H1 (cell line): ENCODE data around the gene FGGY. TPM values are rescaled to one million over a fixed set of nuclear protein-coding genes. Genes with fewer than 3 reads are reported as not detected.
"Not testable (repeated sequence)": the region's sequence is repeated elsewhere in the genome, so short reads cannot be mapped to it uniquely, and the experiment has no call there.

ENCODE experiments used
- CTCF ChIA-PET: fragments of 300-600 bp; sonication (Branson Sonifier 250); formaldehyde crosslinking; loops from one replicate; lab custom pipeline; 2021; ENCODE audit not compliant: partially characterized antibody; lab: Charles Lee
- POLR2A ChIA-PET: fragments of 300-600 bp; sonication (Branson Sonifier 250); formaldehyde crosslinking; loops from one replicate; lab custom pipeline; 2021; ENCODE audit warnings: inconsistent platforms; ENCODE audit not compliant: partially characterized antibody; lab: Charles Lee
- DNase-seq, 2 experiments: peaks; one replicate each; pipeline versions ENCODE4 v3.0.0 to v3.0.0-alpha.2; 2010 to 2022; ENCODE audit warnings: low spot score in 2 of 2, low read depth in 1 of 2, mixed read lengths in 1 of 2
- FAIRE-seq: peaks from 2 replicates; lab custom pipeline; 2011; peaks lifted over from hg19 to GRCh38; lab: Jason Lieb, UNC
- H2AFZ ChIP-seq: 2 replicates; pipeline ENCODE4 v1.8.1; 2012; ENCODE audit warnings: low read length, inconsistent platforms
- H2AK5ac ChIP-seq: 2 replicates; pipeline ENCODE4 v1.6.1; 2013; ENCODE audit warnings: low read depth, low read length
- H2BK120ac ChIP-seq: replicated peaks from 2 replicates; pipeline ENCODE3; 2013; ENCODE audit warnings: low read depth, low read length, inconsistent platforms
- H2BK12ac ChIP-seq: 2 replicates; pipeline ENCODE4 v1.6.1; 2013; ENCODE audit warnings: low read depth, low read length
- H2BK15ac ChIP-seq: 2 replicates; pipeline ENCODE4 v1.6.1; 2013; ENCODE audit warnings: low read length
- H2BK20ac ChIP-seq: 2 replicates; pipeline ENCODE4 v1.6.1; 2013; ENCODE audit warnings: low read length
- H2BK5ac ChIP-seq: 2 replicates; pipeline ENCODE4 v1.6.1; 2013; ENCODE audit warnings: low read depth, low read length
- H3K14ac ChIP-seq: 2 replicates; pipeline ENCODE4 v1.6.1; 2013; ENCODE audit warnings: inconsistent platforms; ENCODE audit not compliant: insufficient read length
- H3K18ac ChIP-seq: 2 replicates; pipeline ENCODE4 v1.6.1; 2013; ENCODE audit warnings: low read length; ENCODE audit errors: extremely low read depth
- H3K23ac ChIP-seq: 2 replicates; pipeline ENCODE4 v1.6.1; 2013; ENCODE audit warnings: inconsistent platforms; ENCODE audit not compliant: insufficient read length
- H3K23me2 ChIP-seq: 2 replicates; pipeline ENCODE4 v1.6.1; 2013; ENCODE audit warnings: low read depth, low read length
- H3K27ac ChIP-seq: 2 replicates; pipeline ENCODE4 v1.6.1; 2011; ENCODE audit warnings: low read depth, low read length, inconsistent platforms
- H3K27me3 ChIP-seq, 4 experiments: replicated peaks in 1 of 4; 1 replicate in 1 of 4; 2 replicates in 3 of 4; pipeline versions ENCODE4 v1.6.1 to v1.8.1; 2011 to 2013; ENCODE audit warnings: low read length in 3 of 4, mild to moderate bottlenecking in 3 of 4, inconsistent platforms in 2 of 4, mixed read lengths in 2 of 4, moderate library complexity in 1 of 4; ENCODE audit not compliant: control insufficient read depth in 3 of 4, insufficient read depth in 3 of 4; ENCODE audit errors: extremely low read depth in 1 of 4
- H3K36me3 ChIP-seq, 4 experiments: 2 replicates each; pipeline versions ENCODE4 v1.6.1 to v1.8.1; 2011 to 2013; ENCODE audit warnings: mild to moderate bottlenecking in 4 of 4, low read length in 3 of 4, moderate library complexity in 2 of 4, control low read depth in 1 of 4, inconsistent platforms in 1 of 4; ENCODE audit not compliant: insufficient read depth in 4 of 4, control insufficient read depth in 2 of 4
- H3K4ac ChIP-seq: replicated peaks from 2 replicates; pipeline ENCODE3; 2013; ENCODE audit warnings: low read length, low read depth, mixed read lengths, inconsistent platforms; ENCODE audit not compliant: insufficient read length
- H3K4me1 ChIP-seq, 4 experiments: replicated peaks in 1 of 4; 1 replicate in 1 of 4; 2 replicates in 3 of 4; pipeline versions ENCODE4 v1.6.1 to v1.8.1; 2011 to 2013; ENCODE audit warnings: low read length in 3 of 4, inconsistent platforms in 2 of 4, mixed read lengths in 1 of 4; ENCODE audit not compliant: insufficient read depth in 4 of 4, control insufficient read depth in 3 of 4
- H3K4me2 ChIP-seq, 2 experiments: 2 replicates each; pipeline versions ENCODE4 v1.6.1 to v1.8.1; 2011 to 2013; ENCODE audit warnings: low read depth in 2 of 2, low read length in 2 of 2, control low read depth in 1 of 2, inconsistent platforms in 1 of 2, mild to moderate bottlenecking in 1 of 2; ENCODE audit not compliant: insufficient read depth in 1 of 2
- H3K4me3 ChIP-seq, 4 experiments: fragments of 200-600, 300-600 bp in 1 of 4; sonication (generic), shearing (Covaris generic), sonication (Bioruptor Twin) in 1 of 4; 2 replicates each; pipeline versions ENCODE4 v1.5.1 to v1.8.1; 2011 to 2016; ENCODE audit warnings: low read length in 4 of 4, low read depth in 3 of 4, control low read depth in 2 of 4, inconsistent platforms in 2 of 4, mild to moderate bottlenecking in 2 of 4, mixed read lengths in 1 of 4, moderate library complexity in 1 of 4; ENCODE audit not compliant: insufficient read depth in 2 of 4; ENCODE audit errors: extremely low read depth in 1 of 4
- H3K56ac ChIP-seq: replicated peaks from 2 replicates; pipeline ENCODE3; 2013; ENCODE audit warnings: low read depth, mild to moderate bottlenecking, mixed read lengths, low read length, inconsistent platforms; ENCODE audit not compliant: insufficient read length
- H3K79me1 ChIP-seq: 2 replicates; pipeline ENCODE4 v1.6.1; 2013; ENCODE audit warnings: low read depth, low read length, control low read depth
- H3K79me2 ChIP-seq, 2 experiments: 2 replicates each; pipeline versions ENCODE4 v1.6.1 to v1.8.1; 2012 to 2013; ENCODE audit warnings: low read length in 2 of 2, mild to moderate bottlenecking in 2 of 2, inconsistent platforms in 1 of 2; ENCODE audit not compliant: insufficient read depth in 2 of 2, control insufficient read depth in 1 of 2
- H3K9ac ChIP-seq, 4 experiments: replicated peaks in 1 of 4; 1 replicate in 1 of 4; 2 replicates in 3 of 4; pipeline versions ENCODE4 v1.6.1 to v1.8.1; 2011 to 2013; ENCODE audit warnings: low read depth in 3 of 4, low read length in 3 of 4, control low read depth in 2 of 4, mild to moderate bottlenecking in 2 of 4, moderate library complexity in 2 of 4, inconsistent platforms in 1 of 4; ENCODE audit errors: extremely low read depth in 1 of 4
- H3K9me3 ChIP-seq, 2 experiments: 2 replicates each; pipeline versions ENCODE4 v1.6.1 to v1.8.1; 2012 to 2013; ENCODE audit warnings: mild to moderate bottlenecking in 2 of 2, moderate library complexity in 2 of 2, control low read depth in 1 of 2, inconsistent platforms in 1 of 2, low read depth in 1 of 2, low read length in 1 of 2, mixed read lengths in 1 of 2; ENCODE audit not compliant: insufficient read depth in 2 of 2
- H4K20me1 ChIP-seq, 2 experiments: replicated peaks in 1 of 2; 2 replicates each; pipeline versions ENCODE3 to v1.8.1; 2011 to 2013; ENCODE audit warnings: inconsistent platforms in 2 of 2, low read length in 2 of 2, mild to moderate bottlenecking in 1 of 2; ENCODE audit not compliant: insufficient read depth in 2 of 2, control insufficient read depth in 1 of 2
- H4K5ac ChIP-seq: 2 replicates; pipeline ENCODE4 v1.6.1; 2013; ENCODE audit warnings: low read length, low read depth, mixed read lengths, inconsistent platforms; ENCODE audit not compliant: insufficient read length
- H4K8ac ChIP-seq: 2 replicates; pipeline ENCODE4 v1.8.0; 2013; ENCODE audit warnings: mild to moderate bottlenecking, moderate library complexity, low read length, inconsistent platforms; ENCODE audit not compliant: insufficient read depth; ENCODE audit errors: extremely low read depth
- H4K91ac ChIP-seq: replicated peaks from 2 replicates; pipeline ENCODE3; 2013; ENCODE audit warnings: low read length, mixed read lengths, inconsistent platforms; ENCODE audit not compliant: insufficient read length
- JUN ChIP-seq: IDR thresholded peaks from 2 replicates; pipeline ENCODE4 v1.6.1; 2011; ENCODE audit warnings: low read depth, mild to moderate bottlenecking, improper control_type of control experiment, low read length
- RBBP5 ChIP-seq: IDR thresholded peaks from 2 replicates; pipeline ENCODE4 v1.7.1; 2012; ENCODE audit warnings: low read depth, mild to moderate bottlenecking, inconsistent platforms, low read length, moderate library complexity, borderline replicate concordance
- WGBS, 2 experiments: shearing (Covaris generic) in 1 of 2; methylation state at CpG; one replicate each; pipeline versions ENCODE4 v1.1.6 to v1.1.7; 2013 to 2015; ENCODE audit warnings: low lambda C conversion rate in 2 of 2, mixed read lengths in 2 of 2, inconsistent platforms in 1 of 2, low coverage in 1 of 2, missing lambda C conversion rate in 1 of 2; ENCODE audit not compliant: insufficient replicate concordance in 2 of 2, insufficient coverage in 1 of 2, insufficient read length in 1 of 2; ENCODE audit errors: extremely low coverage in 1 of 2, missing lambda C conversion rate in 1 of 2; 5-methylcytosine and 5-hydroxymethylcytosine counted together
- polyA plus RNA-seq, 7 experiments: library from polyadenylated mRNA; depleted of rRNA in 3 of 7; stranded (reverse) in 5 of 7; unstranded in 2 of 7; fragments of >200 nt in 5 of 7; fragments of 200-250 nt in 2 of 7; gene quantifications; 1 replicate in 5 of 7; 2 replicates in 1 of 7; 4 replicates in 1 of 7; pipeline versions ENCODE4 v1.2.1 to v1.2.3, GENCODE V29; 2011 to 2013; ENCODE audit warnings: missing spikeins in 2 of 7, mixed read lengths in 2 of 7
- total RNA-seq: library from RNA; stranded (reverse); fragmentation: NEBNext Ultra II Directional; extraction: Animal tissue kit (Norgen Biotek cat#: 25700); gene quantifications from 2 replicates; pipeline ENCODE4 v1.2.1, GENCODE V29; 2021

Gene FGGY
- total and polyA plus RNA-seq, 2 of the 8 experiments (the other 6 are each of a cell fraction or from before 2014, with no cell fraction given), result 10.3 to 12.5 TPM

DNA sequence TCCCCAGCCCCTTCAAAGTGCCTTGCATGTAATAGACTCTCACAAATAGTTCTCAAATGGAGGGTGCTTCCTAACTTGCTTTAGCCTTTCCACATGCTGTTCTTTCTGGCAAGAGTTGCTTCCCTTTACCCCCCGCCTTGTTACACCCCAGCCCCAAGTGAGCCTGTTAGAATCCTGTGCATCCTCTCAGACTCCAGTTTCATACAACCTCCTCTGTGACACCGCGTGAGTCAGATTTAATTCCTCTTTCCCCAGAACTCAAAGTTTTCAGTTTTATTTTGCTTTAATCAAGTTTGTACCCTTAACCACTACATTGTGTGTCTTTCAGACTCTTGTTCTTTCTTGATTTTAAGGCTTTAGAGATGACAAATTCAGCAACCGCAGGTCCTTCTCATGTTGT is 283.4 kb downstream of the FGGY start:
- Histone ChIP-seq H3K79me1 (no peaks in the 10 kb centered on the region), H2AK5ac (no peak overlapping the region), H3K4me3 (no peak overlapping the region), H4K5ac (no peak overlapping the region), H3K18ac (no peak overlapping the region), H3K14ac (no peak overlapping the region), H3K27ac (no peak overlapping the region), H4K8ac (no peak overlapping the region), H4K91ac (no peak overlapping the region), H3K9me3 (no peaks in the 10 kb centered on the region), H2BK5ac (no peak overlapping the region), H3K36me3 (no peaks in the 10 kb centered on the region), H3K4me1 (no peaks in the 10 kb centered on the region), H4K20me1 (no peaks in the 10 kb centered on the region), H3K56ac (no peak overlapping the region), H3K23me2 (no peaks in the 10 kb centered on the region), H3K23ac (no peak overlapping the region), H3K27me3 (no peaks in the 10 kb centered on the region), H2BK120ac (no peak overlapping the region), H2BK12ac (no peak overlapping the region), H3K9ac (no peak overlapping the region), H3K4ac (no peak overlapping the region)
- no peak for FAIRE-seq
- CTCF ChIA-PET, result no interaction called here
- no peak for DNase-seq
- TF ChIP-seq JUN, result no peak
- TF ChIP-seq RBBP5, result no peak
- TF ChIP-seq, all 59 proteins: peak for 0
- 93% methylated on average over 4 of the region's 4 CpGs; no CpG with 5 or more reads in 1 of the 2 experiments for WGBS, 2 experiments
- no peak overlapping the region for H3K4me2 ChIP-seq
- POLR2A ChIA-PET, result no interaction called here
- H3K79me2 ChIP-seq, result no peaks in the 10 kb centered on the region
- H2AFZ ChIP-seq, result no peak overlapping the region
- no peak overlapping the region for H2BK20ac ChIP-seq
- no peak overlapping the region for H2BK15ac ChIP-seq

DNA sequence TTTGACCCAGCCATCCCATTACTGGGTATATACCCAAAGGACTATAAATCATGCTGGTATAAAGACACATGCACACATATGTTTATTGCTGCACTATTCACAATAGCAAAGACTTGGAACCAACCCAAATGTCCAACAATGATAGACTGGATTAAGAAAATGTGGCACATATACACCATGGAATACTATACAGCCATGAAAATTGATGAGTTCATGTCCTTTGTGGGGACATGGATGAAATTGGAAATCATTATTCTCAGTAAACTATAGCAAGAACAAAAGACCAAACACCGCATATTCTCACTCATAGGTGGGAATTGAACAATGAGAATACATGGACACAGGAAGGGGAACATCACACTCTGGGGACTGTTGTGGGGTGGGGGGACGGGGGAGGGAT is 295.5 kb downstream of the FGGY start:
- H3K79me1 ChIP-seq, DNase-seq, H2AK5ac ChIP-seq, H2AFZ ChIP-seq, H4K5ac ChIP-seq, H2BK12ac ChIP-seq, H3K36me3 ChIP-seq, H4K8ac ChIP-seq, H3K4me2 ChIP-seq, H3K14ac ChIP-seq, H4K20me1 ChIP-seq, H3K27me3 ChIP-seq, H2BK120ac ChIP-seq, CTCF ChIA-PET, POLR2A ChIA-PET, H3K4me1 ChIP-seq, H3K9me3 ChIP-seq, H2BK20ac ChIP-seq, H3K18ac ChIP-seq, H3K79me2 ChIP-seq, H2BK5ac ChIP-seq, H3K27ac ChIP-seq, H3K23ac ChIP-seq, H3K4me3 ChIP-seq, H2BK15ac ChIP-seq, FAIRE-seq, H3K23me2 ChIP-seq, H3K9ac ChIP-seq, H4K91ac ChIP-seq, H3K56ac ChIP-seq, H3K4ac ChIP-seq: not testable (repeated sequence)
- WGBS, 2 experiments, result 75% methylated on average over 1 of the region's 2 CpGs; no CpG with 5 or more reads in 1 of the 2 experiments
